Colon (tissue), 2 donors: Measurements from ENCODE around the gene CELF4.

Source experiments
- FAIRE-seq: peaks from 2 replicates; lab custom pipeline; 2012; peaks lifted over from hg19 to GRCh38; lab: Jason Lieb, UNC
- donor health status: control.
- donor health status: control.

CELF4 gene

GRCh38 chr18:37207343-37207742 lies 358.3 kb downstream of the CELF4 start:
- no peak for FAIRE-seq

- no peak for FAIRE-seq
Measured at GRCh38 chr18:37199741-37200140, 365.9 kb downstream of the CELF4 start.
